SU-DHL-6 (cell line): ENCODE data around the gene SPRED2.

Experiments used
- H2AFZ ChIP-seq: fragments of 200-600 bp; sonication (generic); 2 replicates; pipeline ENCODE4 v1.6.1; 2014; ENCODE audit warnings: low read depth, mild to moderate bottlenecking, moderate library complexity, mixed read lengths, antibody characterized with exemption, low read length; ENCODE audit not compliant: severe bottlenecking
- H3F3A ChIP-seq: fragments of 200-600 bp; shearing (Covaris generic); 2 replicates; pipeline ENCODE4 v1.6.0; 2016; ENCODE audit warnings: antibody characterized with exemption, mild to moderate bottlenecking; ENCODE audit not compliant: insufficient read depth
- H3K27ac ChIP-seq: fragments of 200-600 bp; sonication (generic); 2 replicates; pipeline ENCODE4 v1.5.1; 2016; ENCODE audit warnings: low read depth, mild to moderate bottlenecking, low read length, moderate library complexity, mixed read lengths
- H3K27me3 ChIP-seq: fragments of 200-600 bp; sonication (generic), shearing (Covaris generic); 2 replicates; pipeline ENCODE4 v1.6.0; 2014; ENCODE audit warnings: mild to moderate bottlenecking, low read length
- H3K36me3 ChIP-seq: fragments of 200-600 bp; sonication (generic); 2 replicates; pipeline ENCODE4 v1.6.1; 2014; ENCODE audit warnings: mild to moderate bottlenecking, low read length, mixed read lengths
- H3K4me2 ChIP-seq: fragments of 300-600, 200-600 bp; shearing (Covaris generic), sonication (generic); 2 replicates; pipeline ENCODE4 v1.6.0; 2014; ENCODE audit warnings: low read length, low read depth, mild to moderate bottlenecking; ENCODE audit not compliant: poor library complexity, severe bottlenecking
- H3K4me3 ChIP-seq: fragments of 200-600 bp; sonication (generic); 2 replicates; pipeline ENCODE4 v1.5.1; 2014; ENCODE audit warnings: antibody characterized with exemption, low read length, mild to moderate bottlenecking, mixed read lengths; ENCODE audit not compliant: insufficient read depth, poor library complexity, severe bottlenecking
- H3K79me2 ChIP-seq: fragments of 200-600 bp; sonication (generic); 2 replicates; pipeline ENCODE4 v1.6.1; 2014; ENCODE audit warnings: mild to moderate bottlenecking, low read length, moderate library complexity; ENCODE audit not compliant: insufficient read depth
- H3K9ac ChIP-seq: fragments of 200-600 bp; sonication (generic); 2 replicates; pipeline ENCODE4 v1.7.0; 2014; ENCODE audit warnings: mild to moderate bottlenecking, low read length
- H3K9me2 ChIP-seq: fragments of 200-600 bp; sonication (generic); replicated peaks from 2 replicates; pipeline ENCODE4 v1.6.1; 2014; ENCODE audit warnings: low read length; ENCODE audit not compliant: insufficient read depth
- H3K9me3 ChIP-seq: fragments of 200-600 bp; sonication (generic); 2 replicates; pipeline ENCODE4 v1.6.1; 2014; ENCODE audit warnings: low read length, mixed read lengths; ENCODE audit not compliant: insufficient read depth
- H4K20me1 ChIP-seq: fragments of 200-600 bp; sonication (generic); 2 replicates; pipeline ENCODE4 v1.6.1; 2014; ENCODE audit warnings: low read depth, mild to moderate bottlenecking, antibody characterized with exemption, low read length, moderate library complexity, mixed read lengths
- CTCF ChIP-seq: fragments of 200-600 bp; sonication (generic); IDR thresholded peaks from one replicate; pipeline ENCODE4 v1.5.1; 2017; ENCODE audit warnings: antibody characterized with exemption, mild to moderate bottlenecking, low read length, moderate library complexity; ENCODE audit not compliant: insufficient read depth, poor library complexity, severe bottlenecking
- EZH2phosphoT487 ChIP-seq: fragments of 200-600 bp; sonication (generic), shearing (Covaris generic); conservative IDR thresholded peaks from 2 replicates; pipeline ENCODE4 v1.6.1; 2018; ENCODE audit warnings: mild to moderate bottlenecking, antibody characterized with exemption, low read length, moderate library complexity, mixed read lengths

Gene SPRED2

DNA sequence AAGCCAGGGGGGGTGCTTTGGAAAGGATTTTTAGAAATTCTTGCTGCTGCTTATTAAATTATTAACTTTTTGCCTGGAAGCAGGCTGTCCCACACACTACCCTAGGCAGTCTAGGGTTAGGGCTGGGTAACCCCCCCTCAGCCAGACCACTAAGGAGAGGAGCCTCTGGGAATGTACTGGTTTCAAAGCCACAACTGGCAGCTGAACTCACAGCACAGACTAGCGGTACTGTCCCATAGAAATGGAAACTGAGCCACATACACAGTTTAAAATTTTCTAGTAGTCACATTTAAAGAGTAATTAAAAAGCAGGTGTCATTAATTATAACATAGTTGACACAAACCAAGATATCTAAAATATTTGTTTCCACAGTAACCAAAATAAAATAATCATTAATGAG lies 50.1 kb downstream of the SPRED2 start:
- H3K27me3 ChIP-seq: no peaks in the 10 kb centered on the region
- peak overlapping the region; percentile 24 for H3K9ac ChIP-seq
- no peak overlapping the region for H2AFZ ChIP-seq
- peak overlapping the region; percentile 94 for H3K27ac ChIP-seq
- peaks cover 47% of the 10 kb centered on the region for H3F3A ChIP-seq
- H3K9me3 ChIP-seq: no peaks in the 10 kb centered on the region
- no peaks in the 10 kb centered on the region for H3K9me2 ChIP-seq
- peaks cover 89% of the 10 kb centered on the region for H3K79me2 ChIP-seq
- peak overlapping the region; percentile 1 for H3K4me3 ChIP-seq
- no peaks in the 10 kb centered on the region for H4K20me1 ChIP-seq
- peak overlapping the region; percentile 86 for H3K4me2 ChIP-seq
- no peak for TF ChIP-seq CTCF
- no peak for TF ChIP-seq EZH2phosphoT487
- 0 out of 2 replicates have a peak, but pooled peaks cover 8% of the 10 kb centered on the region for H3K36me3 ChIP-seq

- H3K27ac ChIP-seq: peak overlapping the region; percentile 94
- H3K9ac ChIP-seq: peak overlapping the region; percentile 24
- no peak for TF ChIP-seq EZH2phosphoT487
- no peak for TF ChIP-seq CTCF
- no peak overlapping the region for H2AFZ ChIP-seq
- peaks cover 83% of the 10 kb centered on the region for H3K79me2 ChIP-seq
- H3K9me3 ChIP-seq: no peaks in the 10 kb centered on the region
- H3K9me2 ChIP-seq: no peaks in the 10 kb centered on the region
- peaks cover 41% of the 10 kb centered on the region for H3F3A ChIP-seq
- peak overlapping the region; percentile 86 for H3K4me2 ChIP-seq
- H3K27me3 ChIP-seq: no peaks in the 10 kb centered on the region
- H3K36me3 ChIP-seq: 0 out of 2 replicates have a peak, but pooled peaks cover 8% of the 10 kb centered on the region
- H4K20me1 ChIP-seq: no peaks in the 10 kb centered on the region
- H3K4me3 ChIP-seq: peak overlapping the region; percentile 1
Measured at GRCh38 chr2:65381607-65382051, 50.8 kb downstream of the SPRED2 start.

- no peak overlapping the region for H2AFZ ChIP-seq
- no peak overlapping the region for H3K9ac ChIP-seq
- peaks cover 33% of the 10 kb centered on the region for H3F3A ChIP-seq
- H3K36me3 ChIP-seq: 0 out of 2 replicates have a peak, but pooled peaks cover 8% of the 10 kb centered on the region
- H3K4me3 ChIP-seq: no peak overlapping the region
- no peak overlapping the region for H3K27ac ChIP-seq
- H3K4me2 ChIP-seq: no peak overlapping the region
- H3K79me2 ChIP-seq: peaks cover 81% of the 10 kb centered on the region
- H3K9me2 ChIP-seq: no peaks in the 10 kb centered on the region
- no peaks in the 10 kb centered on the region for H3K9me3 ChIP-seq
- no peaks in the 10 kb centered on the region for H3K27me3 ChIP-seq
- H4K20me1 ChIP-seq: no peaks in the 10 kb centered on the region
- TF ChIP-seq CTCF (no peak), EZH2phosphoT487 (no peak)
Measured at GRCh38 chr2:65380255-65380654, 52.1 kb downstream of the SPRED2 start.
